Endothelial cell of umbilical vein (primary cell): ENCODE measurements around the gene EHMT1. TPM values are rescaled to one million over a fixed set of nuclear protein-coding genes. Genes with fewer than 3 reads are reported as not detected.

ENCODE experiments used
- BruUV-seq: library from RNA; stranded (reverse); fragments of 400-500 nt; replicated peaks from 2 replicates; lab custom pipeline; 2021; lab: Mats Ljungman, UMichigan
- CTCF ChIA-PET: fragments of 300-600, 350-600 bp; sonication (Branson Sonifier 250); formaldehyde crosslinking; loops from one replicate; lab custom pipeline; 2021; ENCODE audit warnings: antibody characterized with exemption, inconsistent platforms; lab: Charles Lee
- POLR2A ChIA-PET: fragments of 300-600, 350-600 bp; sonication (Branson Sonifier 250); formaldehyde crosslinking; loops from one replicate; lab custom pipeline; 2021; ENCODE audit warnings: antibody characterized with exemption, inconsistent platforms; lab: Charles Lee
- DNase-seq: peaks from one replicate; pipeline ENCODE4 v3.0.0-alpha.2; 2011; ENCODE audit warnings: low read depth, low spot score
- FAIRE-seq: peaks from 2 replicates; lab custom pipeline; 2011; peaks lifted over from hg19 to GRCh38; lab: Jason Lieb, UNC
- H2AFZ ChIP-seq: 2 replicates; pipeline ENCODE4 v1.6.0; 2012; ENCODE audit warnings: low read depth, low read length, control low read depth, inconsistent platforms
- H3K27ac ChIP-seq: 2 replicates; pipeline ENCODE4 v1.5.1; 2011; ENCODE audit warnings: low read depth, mild to moderate bottlenecking, control low read depth, low read length, moderate library complexity; ENCODE audit not compliant: insufficient read depth
- H3K27me3 ChIP-seq, 2 experiments: 2 replicates each; pipeline versions ENCODE4 v1.6.0 to v1.6.1; 2011; ENCODE audit warnings: low read length in 2 of 2, mixed read lengths in 1 of 2; ENCODE audit not compliant: control insufficient read depth in 2 of 2, insufficient read depth in 2 of 2
- H3K36me3 ChIP-seq, 2 experiments: 2 replicates in 1 of 2; 3 replicates in 1 of 2; pipeline ENCODE4 v1.5.1; 2011; ENCODE audit warnings: low read length in 2 of 2, mild to moderate bottlenecking in 1 of 2, moderate library complexity in 1 of 2; ENCODE audit not compliant: control insufficient read depth in 2 of 2, insufficient read depth in 2 of 2; ENCODE audit errors: extremely low read depth in 1 of 2
- H3K4me1 ChIP-seq: 3 replicates; pipeline ENCODE4 v1.5.1; 2011; ENCODE audit warnings: mild to moderate bottlenecking, low read length; ENCODE audit not compliant: control insufficient read depth, insufficient read depth; ENCODE audit errors: extremely low read depth
- H3K4me2 ChIP-seq: 2 replicates; pipeline ENCODE4 v1.6.1; 2011; ENCODE audit warnings: low read length, control low read depth, mixed read lengths; ENCODE audit not compliant: insufficient read depth
- H3K4me3 ChIP-seq, 3 experiments: fragments of 200-600 bp in 1 of 3; sonication (generic), shearing (Covaris generic) in 1 of 3; replicated peaks in 1 of 3; 2 replicates each; pipeline ENCODE4 v1.5.1; 2011 to 2016; ENCODE audit warnings: control low read depth in 3 of 3, low read length in 3 of 3, mild to moderate bottlenecking in 2 of 3, inconsistent platforms in 1 of 3, low read depth in 1 of 3, moderate library complexity in 1 of 3; ENCODE audit not compliant: insufficient read depth in 1 of 3
- H3K79me2 ChIP-seq: 2 replicates; pipeline ENCODE4 v1.6.0; 2012; ENCODE audit warnings: low read length, inconsistent platforms; ENCODE audit not compliant: control insufficient read depth, insufficient read depth
- H3K9ac ChIP-seq: replicated peaks from 2 replicates; pipeline ENCODE3; 2011; ENCODE audit warnings: low read length, control low read depth; ENCODE audit not compliant: insufficient read depth; ENCODE audit errors: extremely low read depth
- H3K9me1 ChIP-seq: replicated peaks from 3 replicates; pipeline ENCODE4 v1.6.0; 2011; ENCODE audit warnings: mild to moderate bottlenecking, low read length; ENCODE audit not compliant: control insufficient read depth, insufficient read depth; ENCODE audit errors: extremely low read depth
- H3K9me3 ChIP-seq: replicated peaks from 2 replicates; pipeline ENCODE4 v1.5.1; 2012; ENCODE audit warnings: low read length, inconsistent platforms; ENCODE audit not compliant: control insufficient read depth, insufficient read depth
- H4K20me1 ChIP-seq: replicated peaks from 2 replicates; pipeline ENCODE3; 2011; ENCODE audit warnings: mild to moderate bottlenecking, low read length; ENCODE audit not compliant: control insufficient read depth, insufficient read depth; ENCODE audit errors: extremely low read depth
- EZH2 ChIP-seq: IDR thresholded peaks from 2 replicates; pipeline ENCODE4 v1.6.1; 2012; ENCODE audit warnings: borderline replicate concordance, low read depth, mild to moderate bottlenecking, moderate library complexity, low read length, inconsistent platforms; ENCODE audit not compliant: severe bottlenecking
- FOS ChIP-seq: IDR thresholded peaks from 2 replicates; pipeline ENCODE4 v1.6.1; 2011; ENCODE audit warnings: mild to moderate bottlenecking, low read length, moderate library complexity, borderline replicate concordance; ENCODE audit not compliant: insufficient read depth
- GATA2 ChIP-seq: IDR thresholded peaks from 2 replicates; pipeline ENCODE4 v1.7.0; 2011; ENCODE audit warnings: low read depth, mild to moderate bottlenecking, moderate library complexity, mixed read lengths, low read length; ENCODE audit not compliant: insufficient read length, insufficient read depth
- JUN ChIP-seq: IDR thresholded peaks from 2 replicates; pipeline ENCODE4 v1.6.1; 2011; ENCODE audit warnings: borderline replicate concordance, low read depth; ENCODE audit not compliant: insufficient read length, insufficient read depth
- MYC ChIP-seq: IDR thresholded peaks from one replicate; pipeline ENCODE4 v1.6.1; 2011; ENCODE audit warnings: mild to moderate bottlenecking, low read depth, low read length
- POLR2A ChIP-seq: IDR thresholded peaks from 2 replicates; pipeline ENCODE4 v1.6.1; 2012; ENCODE audit warnings: low read depth, mild to moderate bottlenecking, control low read depth, low read length
- POLR2AphosphoS5 ChIP-seq: IDR thresholded peaks from 2 replicates; pipeline ENCODE4 v1.6.1; 2012; ENCODE audit warnings: low read depth, mild to moderate bottlenecking, control low read depth, low read length, moderate library complexity; ENCODE audit not compliant: insufficient read depth
- dilution Hi-C: fragments of 300-500 bp; cut with MboI; formaldehyde crosslinking; loops from one replicate; pipeline ENCODE4 v1.15.0; 2019; ENCODE audit warnings: low sequenced_read_pairs; ENCODE audit not compliant: extremely low pct_ligation_motif_present
- intact Hi-C: fragments of 100-400 bp; cut with micrococcal nuclease; formaldehyde crosslinking; loops from one replicate; pipeline ENCODE4 v1.10.0; 2022
- polyA plus RNA-seq, 4 experiments: library from polyadenylated mRNA; depleted of rRNA in 3 of 4; stranded (reverse) in 3 of 4; unstranded in 1 of 4; fragments of >200 nt; gene quantifications; 2 replicates each; pipeline versions ENCODE4 v1.2.1 to v1.2.3, GENCODE V29; 2011 to 2012; ENCODE audit warnings: missing spikeins in 1 of 4
- total RNA-seq: library from RNA; stranded (reverse); gene quantifications from 2 replicates; pipeline ENCODE4 v1.2.3, GENCODE V29; 2021
- TF ChIP-seq, protein P1 (sequence below): IDR thresholded peaks from 2 replicates; pipeline ENCODE4 v1.6.1; 2011; ENCODE audit not compliant: insufficient read depth, insufficient read length
- TF ChIP-seq, protein P2 (sequence below), 2 donors: IDR thresholded peaks; 1 replicate in 1 of 2; 2 replicates in 1 of 2; pipeline ENCODE4 v1.5.1; 2011; ENCODE audit warnings: low read length in 2 of 2, mild to moderate bottlenecking in 2 of 2, moderate library complexity in 2 of 2, control low read depth in 1 of 2, inconsistent platforms in 1 of 2, low read depth in 1 of 2; ENCODE audit not compliant: insufficient read depth in 1 of 2; ENCODE audit errors: extremely low read depth in 1 of 2

EHMT1 gene
- total and polyA plus RNA-seq, 2 donors (not counting 3 experiments of a cell fraction or from before 2014, with no cell fraction given): 48.2 to 104 TPM

DNA sequence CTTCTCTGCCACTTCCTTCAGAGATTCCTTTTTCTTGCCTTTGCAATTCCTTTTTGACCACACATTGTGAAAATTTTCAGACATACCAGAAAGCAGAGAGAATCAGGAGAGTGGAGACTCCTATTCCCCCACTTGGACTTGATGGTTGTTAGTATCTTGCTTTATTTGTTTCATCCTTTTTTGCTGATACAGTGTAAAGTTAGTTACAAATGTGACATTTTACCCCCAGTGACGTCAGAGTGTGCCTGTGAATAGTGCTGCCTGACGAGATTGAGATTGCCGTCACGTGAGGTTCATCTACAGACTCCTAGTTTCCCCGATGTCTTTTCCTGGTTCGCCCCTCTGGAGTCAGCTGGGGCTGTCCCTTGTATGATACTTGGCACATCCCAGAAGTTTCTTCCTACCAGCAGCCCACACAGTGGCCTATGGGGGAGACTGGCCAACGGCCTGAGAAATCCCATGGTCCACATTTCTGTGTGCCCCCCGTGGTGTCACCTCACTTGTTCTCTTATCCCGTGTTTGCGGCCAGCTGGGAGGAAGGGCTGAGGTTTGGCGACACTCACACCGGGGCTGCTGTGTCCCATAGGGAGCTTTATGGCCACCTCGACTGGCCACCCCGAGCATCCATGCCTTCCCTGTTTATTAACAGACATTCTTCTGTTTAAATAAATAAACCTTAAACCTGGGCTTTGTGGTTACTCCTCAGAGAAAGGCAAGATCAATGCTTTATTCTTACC is 210.6 kb downstream of the EHMT1 start:
- DNase-seq (no peak), FAIRE-seq (no peak)
- CTCF ChIA-PET: no interaction called here
- intact Hi-C loops (no loop called here), dilution Hi-C loops (no loop called here)
- H2AFZ ChIP-seq: no peak overlapping the region
- H3K36me3 ChIP-seq: peaks cover 2 to 20% of the 10 kb centered on the region in 2 experiments
- H3K27ac ChIP-seq: no peak overlapping the region
- no peaks in the 10 kb centered on the region for H3K79me2 ChIP-seq
- H3K9ac ChIP-seq: no peak overlapping the region
- no peaks in the 10 kb centered on the region for H4K20me1 ChIP-seq
- H3K4me3 ChIP-seq: no peak overlapping the region
- no TSS peak for BruUV-seq
- H3K4me2 ChIP-seq: no peak overlapping the region
- H3K9me1 ChIP-seq: no peaks in the 10 kb centered on the region
- no peaks in the 10 kb centered on the region for H3K9me3 ChIP-seq
- H3K4me1 ChIP-seq: no peaks in the 10 kb centered on the region
- TF ChIP-seq, protein P1, sequence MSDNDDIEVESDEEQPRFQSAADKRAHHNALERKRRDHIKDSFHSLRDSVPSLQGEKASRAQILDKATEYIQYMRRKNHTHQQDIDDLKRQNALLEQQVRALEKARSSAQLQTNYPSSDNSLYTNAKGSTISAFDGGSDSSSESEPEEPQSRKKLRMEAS: no peak
- TF ChIP-seq, protein P2, sequence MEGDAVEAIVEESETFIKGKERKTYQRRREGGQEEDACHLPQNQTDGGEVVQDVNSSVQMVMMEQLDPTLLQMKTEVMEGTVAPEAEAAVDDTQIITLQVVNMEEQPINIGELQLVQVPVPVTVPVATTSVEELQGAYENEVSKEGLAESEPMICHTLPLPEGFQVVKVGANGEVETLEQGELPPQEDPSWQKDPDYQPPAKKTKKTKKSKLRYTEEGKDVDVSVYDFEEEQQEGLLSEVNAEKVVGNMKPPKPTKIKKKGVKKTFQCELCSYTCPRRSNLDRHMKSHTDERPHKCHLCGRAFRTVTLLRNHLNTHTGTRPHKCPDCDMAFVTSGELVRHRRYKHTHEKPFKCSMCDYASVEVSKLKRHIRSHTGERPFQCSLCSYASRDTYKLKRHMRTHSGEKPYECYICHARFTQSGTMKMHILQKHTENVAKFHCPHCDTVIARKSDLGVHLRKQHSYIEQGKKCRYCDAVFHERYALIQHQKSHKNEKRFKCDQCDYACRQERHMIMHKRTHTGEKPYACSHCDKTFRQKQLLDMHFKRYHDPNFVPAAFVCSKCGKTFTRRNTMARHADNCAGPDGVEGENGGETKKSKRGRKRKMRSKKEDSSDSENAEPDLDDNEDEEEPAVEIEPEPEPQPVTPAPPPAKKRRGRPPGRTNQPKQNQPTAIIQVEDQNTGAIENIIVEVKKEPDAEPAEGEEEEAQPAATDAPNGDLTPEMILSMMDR (IDR thresholded peaks at IDR 0.05; ENCODE audit: extremely low read depth in 1 of 2, insufficient read depth in 1 of 2, low read depth in 1 of 2, low read length in 2 of 2): no peak
- no peak for TF ChIP-seq FOS
- TF ChIP-seq MYC: no peak
- no peak for TF ChIP-seq EZH2
- TF ChIP-seq GATA2: no peak
- TF ChIP-seq POLR2A: no peak
- no peak for TF ChIP-seq POLR2AphosphoS5
- TF ChIP-seq JUN: no peak
- POLR2A ChIA-PET: no interaction called here
- no peaks in the 10 kb centered on the region for H3K27me3 ChIP-seq
